ENCODE data around the gene MLC1.

Gene MLC1

GRCh38 chr22:50045211-50046018 is 39.8 kb downstream of the MLC1 start:
- no peak for DNase-seq (ENCODE audit: low read depth)
- no peak overlapping the region for H3K4me3 ChIP-seq (ENCODE audit: low read length)
- no peak for TF ChIP-seq CTCF (IDR thresholded peaks at IDR 0.05; ENCODE audit: insufficient read depth, low read depth, low read length, missing control alignments)

- no peak for TF ChIP-seq CTCF (IDR thresholded peaks at IDR 0.05; ENCODE audit: insufficient read depth, low read depth, low read length, missing control alignments)
- no peak overlapping the region for H3K4me3 ChIP-seq (ENCODE audit: low read length)
- no peak for DNase-seq (ENCODE audit: low read depth)
Observed at GRCh38 chr22:50044485-50045118, 40.6 kb downstream of the MLC1 start.

- no peak overlapping the region for H3K4me3 ChIP-seq (ENCODE audit: low read length)
- DNase-seq (ENCODE audit: low read depth), result no peak
- no peak for TF ChIP-seq CTCF (IDR thresholded peaks at IDR 0.05; ENCODE audit: insufficient read depth, low read depth, low read length, missing control alignments)
Observed at GRCh38 chr22:50041361-50042065, 43.7 kb downstream of the MLC1 start.

- H3K4me3 ChIP-seq (ENCODE audit: low read length), result no peak overlapping the region
- no peak for TF ChIP-seq CTCF (IDR thresholded peaks at IDR 0.05; ENCODE audit: insufficient read depth, low read depth, low read length, missing control alignments)
- DNase-seq (ENCODE audit: low read depth), result no peak
Observed at GRCh38 chr22:50040717-50041116, 44.5 kb downstream of the MLC1 start.

- no peak overlapping the region for H3K4me3 ChIP-seq (ENCODE audit: low read length)
- no peak for TF ChIP-seq CTCF (IDR thresholded peaks at IDR 0.05; ENCODE audit: insufficient read depth, low read depth, low read length, missing control alignments)
- no peak for DNase-seq (ENCODE audit: low read depth)
Observed at GRCh38 chr22:50039669-50040443, 45.4 kb downstream of the MLC1 start.

- no peak for DNase-seq (ENCODE audit: low read depth)
- TF ChIP-seq CTCF (IDR thresholded peaks at IDR 0.05; ENCODE audit: insufficient read depth, low read depth, low read length, missing control alignments), result no peak
- H3K4me3 ChIP-seq (ENCODE audit: low read length), result no peak overlapping the region
Observed at GRCh38 chr22:50035976-50036724, 49.1 kb downstream of the MLC1 start.

All from epithelial cell of esophagus (primary cell).